Measurements from ENCODE around the gene TMPRSS12.
A peak's percentile ranks its signal among the peaks of the same experiment; 100 is the strongest.
"Not testable (repeated sequence)": the region's sequence is repeated elsewhere in the genome, so short reads cannot be mapped to it uniquely, and the experiment has no call there.

TMPRSS12 gene, protein sequence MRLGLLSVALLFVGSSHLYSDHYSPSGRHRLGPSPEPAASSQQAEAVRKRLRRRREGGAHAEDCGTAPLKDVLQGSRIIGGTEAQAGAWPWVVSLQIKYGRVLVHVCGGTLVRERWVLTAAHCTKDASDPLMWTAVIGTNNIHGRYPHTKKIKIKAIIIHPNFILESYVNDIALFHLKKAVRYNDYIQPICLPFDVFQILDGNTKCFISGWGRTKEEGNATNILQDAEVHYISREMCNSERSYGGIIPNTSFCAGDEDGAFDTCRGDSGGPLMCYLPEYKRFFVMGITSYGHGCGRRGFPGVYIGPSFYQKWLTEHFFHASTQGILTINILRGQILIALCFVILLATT

DNA sequence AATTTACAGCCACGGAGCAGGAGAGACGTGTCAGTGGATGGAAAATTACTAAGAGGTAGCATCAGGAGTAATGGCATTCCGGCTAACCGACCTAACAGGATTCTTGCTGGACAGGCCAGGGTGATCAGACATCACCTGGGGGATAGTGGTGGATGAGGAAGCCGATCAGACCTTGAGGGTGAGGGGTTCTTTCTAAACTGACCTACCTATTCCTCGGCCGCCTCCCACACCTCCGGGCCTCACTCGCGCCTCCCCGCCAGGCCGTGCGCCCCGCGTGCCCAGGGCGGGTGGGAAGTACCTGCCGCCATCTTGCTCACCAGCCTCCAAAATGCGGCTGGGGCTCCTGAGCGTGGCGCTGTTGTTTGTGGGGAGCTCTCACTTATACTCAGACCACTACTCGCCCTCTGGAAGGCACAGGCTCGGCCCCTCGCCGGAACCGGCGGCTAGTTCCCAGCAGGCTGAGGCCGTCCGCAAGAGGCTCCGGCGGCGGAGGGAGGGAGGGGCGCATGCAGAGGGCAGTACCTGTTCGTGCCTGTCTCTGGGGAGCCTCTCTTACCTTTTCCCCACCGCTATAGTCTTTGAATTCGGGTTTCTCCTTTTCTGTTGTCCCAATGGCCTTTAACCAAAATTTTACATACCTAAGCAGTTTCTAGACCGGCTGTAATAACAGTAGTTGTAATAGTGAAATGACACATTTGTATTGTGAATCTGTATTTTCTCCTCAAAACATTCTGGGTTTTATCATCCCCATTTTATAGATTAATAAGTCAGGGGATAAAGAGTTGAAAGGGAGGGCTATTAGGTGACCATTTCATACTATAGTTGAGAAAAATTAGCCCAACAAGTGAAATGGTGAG lies at the start of gene TMPRSS12:
TMPRSS12 (plus strand) TSS at position 290 of the 857 bp plus-strand sequence; CDS start at position 329, 39 bp downstream.
- no peak for DNase-seq

DNA sequence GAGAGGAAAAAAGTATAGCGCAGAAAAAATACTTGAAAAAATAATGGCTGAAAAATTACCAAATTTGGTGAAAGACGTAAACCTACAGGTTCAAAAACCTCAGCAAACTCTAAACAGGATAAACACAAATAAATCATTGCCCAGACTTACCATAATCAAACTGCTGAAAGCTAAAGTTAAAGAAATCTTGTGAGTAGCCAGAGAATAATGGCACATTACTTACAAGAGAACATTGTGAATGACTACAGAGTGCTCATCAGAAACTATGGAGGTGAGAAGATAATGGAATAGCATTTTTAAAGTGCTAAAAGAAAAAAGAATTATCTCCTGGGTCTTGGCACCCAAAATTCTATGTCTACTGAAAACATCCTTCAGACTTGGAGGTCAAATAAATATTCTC lies 42.8 kb upstream of the TMPRSS12 start:
- peak; percentile 0 for DNase-seq

DNA sequence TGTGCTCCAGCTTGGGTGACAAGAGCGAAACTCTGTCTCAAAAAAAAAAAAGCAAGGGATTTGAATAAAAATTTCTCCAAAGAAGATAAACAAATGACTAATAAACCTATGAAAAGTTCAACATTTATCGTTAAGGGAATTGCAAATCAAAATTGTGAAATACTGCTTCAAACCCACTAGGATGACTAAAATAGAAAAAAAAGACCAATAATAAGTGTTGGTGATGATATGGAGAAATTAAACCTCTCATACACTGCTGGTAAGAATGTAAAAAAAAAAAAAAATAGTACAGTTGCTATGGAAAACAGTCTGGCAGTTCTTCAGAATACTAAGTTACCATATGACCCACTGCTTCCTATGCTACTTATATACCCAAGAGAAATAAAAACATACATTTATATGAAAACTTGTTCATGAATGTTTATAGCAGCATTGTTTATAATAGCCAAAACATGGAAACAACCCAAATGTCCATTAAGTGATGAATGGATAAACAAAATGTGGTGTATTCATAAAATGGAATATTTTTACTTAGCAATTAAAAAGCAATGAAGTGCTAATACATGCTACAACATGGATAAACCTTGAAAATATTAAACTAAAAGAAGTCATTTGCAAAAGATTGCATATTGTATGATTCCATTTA lies 39.4 kb upstream of the TMPRSS12 start:
- no peak for DNase-seq

DNA sequence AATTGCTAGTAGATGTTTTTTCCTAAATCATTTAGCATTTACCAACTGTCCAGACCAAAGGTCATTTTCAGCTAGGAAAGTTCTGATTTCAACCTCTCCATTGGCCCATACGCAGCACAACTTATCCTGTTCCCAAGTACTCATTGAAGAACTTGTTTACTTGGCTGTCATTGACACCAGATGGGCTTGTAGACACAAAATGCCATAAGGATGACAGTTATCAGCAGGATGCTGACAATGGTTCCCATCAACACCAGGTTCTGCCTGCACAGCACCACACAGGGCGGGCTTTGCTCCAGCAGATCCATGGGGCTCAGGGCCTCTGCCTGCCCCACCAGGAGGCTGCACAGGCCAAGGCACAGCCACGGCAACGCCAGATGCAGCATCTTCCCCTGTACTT lies 36.5 kb upstream of the TMPRSS12 start:
- peak; percentile 52 for DNase-seq

DNA sequence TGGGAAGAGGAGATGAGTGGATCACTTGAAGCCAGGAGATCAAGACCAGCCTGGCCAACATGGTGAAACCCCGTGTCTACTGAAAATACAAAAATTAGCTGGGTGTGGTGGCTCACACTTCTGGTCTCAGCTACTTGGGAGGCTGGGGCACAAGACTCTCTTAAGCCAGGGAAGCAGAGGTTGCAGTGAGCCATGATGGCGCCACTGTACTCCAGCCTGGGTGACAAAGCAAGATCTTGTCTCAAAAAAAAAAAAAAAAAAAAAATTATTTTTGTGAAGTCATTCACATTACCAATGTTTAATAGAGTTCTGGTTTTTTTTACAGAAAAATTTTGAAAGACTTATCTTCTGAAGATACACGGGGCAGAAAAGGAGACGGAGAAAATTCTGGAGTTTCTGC lies 33.6 kb upstream of the TMPRSS12 start:
- not testable (repeated sequence) for DNase-seq

DNA sequence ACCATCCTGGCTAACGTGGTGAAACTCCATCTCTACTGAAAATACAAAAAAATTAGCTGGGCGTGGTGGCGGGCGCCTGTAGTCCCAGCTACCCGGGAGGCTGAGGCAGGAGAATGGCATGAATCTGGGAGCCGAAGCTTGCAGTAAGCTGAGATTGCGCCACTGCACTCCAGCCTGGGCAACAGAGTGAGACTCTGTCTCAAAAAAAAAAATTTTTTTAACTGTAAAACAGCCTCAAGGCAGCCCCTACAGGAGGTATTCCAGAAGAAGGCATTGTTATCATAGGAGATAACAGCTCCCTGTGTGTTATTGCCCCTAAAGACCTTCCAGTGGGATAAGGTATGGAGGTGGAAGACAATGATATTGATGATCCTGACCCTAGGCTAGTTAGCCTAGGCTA lies 27.8 kb upstream of the TMPRSS12 start:
- DNase-seq = not testable (repeated sequence)

DNA sequence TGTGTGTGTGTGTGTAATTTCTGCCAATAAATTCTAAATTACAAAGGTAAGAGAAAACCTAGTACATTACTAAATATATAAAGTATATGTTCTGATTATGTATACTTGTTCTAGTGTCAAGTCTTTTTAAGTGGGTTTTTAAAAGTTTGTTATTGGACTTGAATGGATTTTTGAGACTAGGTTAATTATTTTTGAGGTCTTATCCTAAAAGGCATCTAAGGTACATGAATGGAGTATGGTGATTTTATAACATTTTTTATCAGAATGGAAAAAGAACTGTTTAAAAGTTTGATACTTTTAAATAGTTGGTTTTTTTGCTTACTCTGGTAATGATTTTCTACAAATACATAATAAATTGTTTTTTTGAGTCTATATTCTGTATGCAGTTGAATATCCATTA lies 22.5 kb upstream of the TMPRSS12 start:
- no peak for DNase-seq

DNA sequence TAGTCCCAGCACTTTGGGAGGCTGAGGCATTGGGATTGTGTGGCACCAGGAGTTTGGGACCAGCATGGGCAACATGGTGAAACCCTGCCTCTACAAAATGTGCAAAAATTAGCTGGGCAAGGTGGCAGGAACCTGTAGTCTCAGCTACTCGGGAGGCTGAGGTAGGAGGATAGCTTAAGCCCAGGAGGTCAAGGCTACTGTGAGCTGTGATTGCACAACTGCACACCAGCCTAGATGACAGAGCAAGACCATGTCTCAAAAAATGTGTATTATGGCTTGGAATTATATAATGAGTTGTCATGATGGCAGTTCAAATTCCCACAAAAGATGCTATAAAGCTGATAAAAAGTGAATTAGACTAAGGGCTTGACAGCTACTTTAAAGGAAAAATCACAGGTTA lies 20.6 kb upstream of the TMPRSS12 start:
- DNase-seq = no peak

DNA sequence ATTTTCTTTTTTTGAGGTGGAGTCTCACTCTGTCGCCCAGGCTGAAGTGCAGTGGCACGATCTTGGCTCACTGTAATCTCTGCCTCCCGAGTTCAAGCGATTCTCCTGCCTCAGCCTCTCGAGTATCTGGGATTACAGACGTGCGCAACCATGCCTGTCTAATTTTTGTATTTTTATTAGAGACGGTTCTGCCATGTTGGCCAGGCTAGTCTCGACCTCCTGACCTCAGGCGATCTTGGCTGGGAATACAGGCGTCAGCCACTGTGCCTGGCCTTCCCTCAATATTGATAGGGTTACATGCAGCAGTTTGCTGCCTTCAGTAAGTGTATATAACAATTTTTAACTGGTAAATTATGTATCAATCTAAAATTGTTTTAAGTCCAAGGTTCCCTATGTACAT lies 19.0 kb upstream of the TMPRSS12 start:
- DNase-seq = not testable (repeated sequence)

DNA sequence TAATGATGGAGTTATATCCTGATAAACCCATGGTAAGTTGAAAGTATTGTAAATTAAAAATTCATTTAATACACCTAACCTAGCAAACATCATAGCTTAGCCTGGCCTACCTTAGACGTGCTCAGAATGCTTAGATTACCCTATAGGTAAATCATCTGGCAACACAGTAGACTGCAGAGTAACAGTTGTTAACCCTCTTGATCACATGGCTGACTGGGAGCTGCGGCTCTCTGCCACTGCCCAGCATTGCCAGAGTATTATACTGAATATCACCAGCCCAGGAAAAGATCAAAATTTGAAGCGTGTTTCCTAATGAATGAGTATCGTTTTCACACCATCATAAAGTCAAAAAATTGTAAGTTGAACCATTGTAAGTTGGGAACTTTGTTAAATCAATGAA lies 17.8 kb upstream of the TMPRSS12 start:
- DNase-seq = no peak

DNA sequence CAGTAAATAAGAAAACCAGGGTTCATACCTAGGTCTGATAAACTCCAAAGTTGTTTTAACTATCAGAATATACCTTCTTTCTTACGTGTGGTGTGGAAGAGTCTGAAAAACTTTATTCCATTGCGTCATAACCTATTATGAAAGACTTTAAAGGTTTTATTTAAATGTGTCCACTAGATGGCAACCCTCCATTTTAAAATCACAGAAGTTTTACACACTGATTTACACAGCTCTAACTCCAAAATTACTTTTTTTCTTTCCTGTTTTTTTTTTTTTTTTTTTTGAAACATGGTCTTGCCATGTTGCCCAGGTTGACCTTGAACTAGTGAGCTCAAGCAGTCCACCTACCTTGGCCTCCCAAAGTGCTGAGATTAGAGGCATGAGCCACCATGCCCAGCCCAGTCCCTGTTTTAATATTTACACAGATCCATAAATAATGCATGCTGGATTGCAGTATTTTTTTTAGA lies 17.3 kb upstream of the TMPRSS12 start:
- DNase-seq = peak; percentile 34

DNA sequence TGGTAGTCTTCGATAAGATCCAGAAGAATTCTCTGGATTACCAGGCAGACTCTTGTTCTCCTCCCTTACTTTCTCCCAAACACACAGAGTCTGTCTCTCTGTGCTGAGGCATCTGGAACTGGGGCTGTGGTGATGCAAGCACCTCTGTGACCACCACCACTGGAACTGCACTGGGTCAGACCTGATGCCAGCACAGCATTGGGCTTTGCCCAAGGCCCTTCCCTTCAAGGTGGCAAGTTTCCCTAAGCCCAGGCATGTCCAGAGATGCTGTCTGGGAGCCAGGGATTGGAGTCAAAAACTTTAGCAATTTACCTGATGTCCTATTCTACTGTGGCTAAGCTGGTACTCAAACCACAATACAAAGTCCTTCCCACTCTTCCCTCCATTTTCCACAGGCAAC lies 14.6 kb upstream of the TMPRSS12 start:
- DNase-seq = no peak

DNA sequence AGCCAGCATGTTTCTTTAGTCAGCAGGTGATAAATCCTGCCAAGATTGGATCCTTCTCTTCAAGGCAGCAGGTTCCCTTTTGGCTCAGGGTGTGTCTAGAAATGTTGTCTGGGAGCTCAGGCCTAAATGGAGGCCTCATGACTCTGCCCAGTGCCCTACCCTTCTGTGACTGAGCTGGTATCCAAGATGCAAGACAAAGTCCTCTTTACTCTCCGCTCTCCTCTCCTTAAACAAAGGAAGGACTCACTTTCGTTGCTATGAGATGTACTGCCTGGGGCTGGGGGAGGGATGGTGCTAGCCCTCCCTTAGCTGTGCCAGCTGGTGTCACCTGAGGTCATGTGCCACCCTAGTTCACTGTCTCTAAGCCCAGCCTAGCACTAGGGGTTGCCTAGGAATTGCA lies 13.8 kb upstream of the TMPRSS12 start:
- no peak for DNase-seq

DNA sequence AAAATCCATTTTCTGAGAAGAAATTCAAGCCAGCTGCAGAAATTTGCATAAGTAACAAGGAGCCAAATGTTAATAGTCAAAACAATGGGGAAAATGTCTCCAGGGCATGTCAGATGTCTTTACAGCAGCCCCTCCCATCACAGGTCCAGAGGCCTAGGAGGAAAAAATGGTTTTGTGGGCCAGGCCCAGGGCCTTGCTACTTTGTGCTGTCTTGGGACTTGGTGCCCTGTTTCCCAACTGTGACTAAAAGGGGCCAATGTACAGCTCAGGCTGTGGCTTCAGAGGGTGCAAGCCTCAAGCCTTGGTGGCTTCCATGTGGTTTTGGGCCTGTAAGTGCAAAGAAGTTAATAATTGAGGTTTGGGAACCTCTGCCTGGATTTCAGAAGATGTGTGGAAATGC lies 8.9 kb upstream of the TMPRSS12 start:
- not testable (repeated sequence) for DNase-seq

DNA sequence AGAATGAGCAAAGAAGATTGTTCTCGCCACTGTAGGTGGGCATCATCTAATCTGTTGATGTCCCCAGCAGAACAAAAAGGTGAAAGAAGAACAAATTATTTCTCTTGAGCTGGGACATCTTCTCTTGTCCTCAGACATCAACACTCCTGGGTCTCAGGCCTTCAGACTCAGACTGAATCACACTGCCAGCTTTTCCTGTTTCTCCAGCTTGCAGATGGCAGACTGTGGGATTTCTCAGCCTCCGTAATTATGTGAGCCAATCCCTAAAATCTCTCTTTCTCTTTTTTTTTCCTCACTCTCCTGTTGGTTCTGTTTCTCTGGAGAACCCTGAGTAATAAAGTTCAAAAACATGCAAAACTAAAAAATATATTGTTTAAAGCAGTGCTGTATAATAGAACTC lies 3.7 kb upstream of the TMPRSS12 start:
- DNase-seq = no peak

DNA sequence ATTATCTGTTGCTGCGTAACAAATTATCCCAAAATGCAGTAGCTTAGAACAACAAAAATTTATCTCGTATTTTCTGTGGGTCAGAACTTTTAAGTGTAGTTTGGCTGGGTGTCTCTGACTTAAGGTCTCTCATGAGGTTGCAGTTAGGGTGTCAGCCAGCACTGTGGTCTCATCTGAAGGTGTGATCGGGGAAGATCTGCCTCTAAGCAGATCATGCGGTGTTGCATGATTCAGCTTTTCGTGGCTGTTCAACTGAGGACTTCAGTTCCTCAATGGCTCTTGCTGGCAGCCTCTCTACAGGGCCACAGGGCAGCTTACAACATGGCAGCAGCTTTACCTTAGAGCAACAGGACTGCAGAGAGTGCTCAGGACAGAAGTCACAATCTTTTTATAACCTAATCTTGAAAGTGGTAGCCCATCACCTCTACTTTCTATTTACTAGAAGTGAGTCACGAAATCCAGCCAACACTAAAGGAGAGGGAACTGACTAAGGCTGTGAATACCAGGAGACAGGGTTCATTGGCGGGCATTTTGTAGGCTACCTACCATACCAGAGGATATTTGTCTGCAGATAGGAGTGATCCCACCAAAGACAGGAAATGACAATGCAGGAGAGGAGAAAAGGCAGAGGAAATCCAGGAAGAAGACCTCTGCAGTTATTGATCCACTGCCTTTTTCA lies 1.8 kb upstream of the TMPRSS12 start:
- DNase-seq = no peak

DNA sequence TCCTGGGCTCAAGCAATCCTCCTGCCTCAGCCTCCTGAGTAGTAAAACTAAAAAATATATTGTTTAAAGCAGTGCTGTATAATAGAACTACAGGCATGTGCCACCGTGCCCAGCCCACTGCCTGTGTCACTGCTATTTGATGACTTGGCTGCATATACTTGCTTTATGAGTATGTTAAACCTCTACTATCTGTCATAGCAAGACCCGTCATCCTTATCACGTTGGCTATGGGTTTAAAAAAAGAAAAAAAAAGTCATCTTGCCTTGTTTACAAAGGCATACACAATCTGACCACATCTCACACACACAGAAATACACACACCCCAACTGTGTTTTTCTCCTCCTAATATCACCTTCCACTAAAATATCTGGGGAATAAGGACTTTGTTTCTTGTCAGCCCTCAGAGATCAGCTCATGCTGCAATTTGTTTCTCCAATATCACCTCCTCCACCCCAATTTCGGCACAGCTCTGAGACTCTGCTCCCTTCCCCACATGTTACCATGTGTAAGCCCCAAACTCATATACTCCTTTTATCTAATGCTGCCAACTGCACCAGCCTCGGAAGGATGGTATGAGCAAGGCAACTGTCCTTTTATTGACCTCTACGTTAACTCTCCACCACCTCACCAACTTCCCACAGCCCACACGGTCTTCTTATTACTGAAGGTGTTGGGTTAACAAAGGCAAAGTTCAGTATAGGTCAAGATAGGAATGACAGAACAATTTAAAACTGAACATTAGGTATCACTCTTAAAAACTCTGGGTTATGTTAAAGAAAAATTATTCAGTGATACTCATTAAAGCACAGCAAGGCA lies 802 bp upstream of the TMPRSS12 start:
- DNase-seq = no peak

DNA sequence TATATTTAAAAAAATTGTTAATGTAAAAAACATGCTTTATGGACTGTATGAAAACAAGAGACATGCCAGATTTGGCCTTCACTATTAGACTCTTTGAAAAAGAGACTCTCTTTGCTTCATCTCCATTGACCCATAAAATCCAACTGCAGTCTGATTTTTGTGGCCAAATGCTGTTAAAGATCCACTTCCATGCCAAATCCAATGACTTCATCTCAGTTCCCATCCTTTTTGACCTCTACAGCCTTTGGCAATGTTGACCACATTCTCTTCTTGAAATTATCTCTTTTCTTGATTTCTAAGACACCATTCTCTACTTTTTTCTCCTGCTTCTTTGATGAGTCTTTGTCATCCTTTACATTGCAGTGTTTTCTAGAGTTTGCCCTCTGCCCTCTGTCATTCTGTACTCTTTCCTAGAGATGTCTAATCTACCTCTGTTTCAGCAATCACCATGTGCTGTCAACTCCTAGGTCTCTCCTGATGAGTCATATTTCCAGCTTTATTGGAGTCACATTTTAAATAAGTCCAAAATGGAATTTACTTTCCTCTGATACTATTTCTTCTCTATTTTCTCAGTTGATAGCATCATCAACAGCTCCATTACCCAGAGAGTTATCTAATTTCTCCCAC lies 2.4 kb downstream of the TMPRSS12 start:
- DNase-seq = no peak

DNA sequence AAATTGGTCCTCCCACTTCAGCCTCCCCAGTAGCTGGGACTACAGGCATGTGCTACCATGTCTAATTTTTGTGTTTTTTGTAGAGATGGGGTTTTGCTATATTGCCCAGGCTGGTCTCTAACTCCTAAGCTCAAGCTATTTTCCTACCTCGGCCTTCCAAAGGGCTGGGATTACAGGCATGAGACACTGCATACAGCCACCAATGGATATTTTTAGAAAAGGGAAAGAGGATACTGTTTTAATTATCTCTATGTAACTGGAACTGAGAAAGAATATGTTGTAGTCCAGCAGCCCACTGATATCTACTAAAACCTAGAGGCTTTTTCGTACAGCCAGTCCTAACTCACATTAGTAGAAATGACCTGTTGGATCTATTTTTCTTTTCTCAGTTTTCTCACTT lies 6.2 kb downstream of the TMPRSS12 start:
- no peak for DNase-seq

DNA sequence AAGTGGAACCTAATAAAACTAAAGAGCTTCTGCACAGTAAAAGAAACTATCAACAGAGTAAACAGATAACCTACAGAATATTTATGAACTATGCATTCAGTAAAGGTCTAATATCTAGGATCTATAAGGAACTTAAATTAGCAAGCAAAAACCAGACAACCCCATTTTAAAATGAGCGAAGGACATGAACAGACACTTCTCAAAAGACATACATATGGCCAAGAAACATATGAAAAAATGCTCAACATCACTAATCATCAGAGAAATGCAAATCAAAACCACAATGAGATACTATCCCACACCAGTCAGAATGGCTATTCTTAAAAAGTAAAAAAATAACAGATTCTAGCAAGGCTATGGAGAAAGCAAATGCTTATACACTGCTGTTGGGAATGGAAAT lies 12.5 kb downstream of the TMPRSS12 start:
- DNase-seq = not testable (repeated sequence)

DNA sequence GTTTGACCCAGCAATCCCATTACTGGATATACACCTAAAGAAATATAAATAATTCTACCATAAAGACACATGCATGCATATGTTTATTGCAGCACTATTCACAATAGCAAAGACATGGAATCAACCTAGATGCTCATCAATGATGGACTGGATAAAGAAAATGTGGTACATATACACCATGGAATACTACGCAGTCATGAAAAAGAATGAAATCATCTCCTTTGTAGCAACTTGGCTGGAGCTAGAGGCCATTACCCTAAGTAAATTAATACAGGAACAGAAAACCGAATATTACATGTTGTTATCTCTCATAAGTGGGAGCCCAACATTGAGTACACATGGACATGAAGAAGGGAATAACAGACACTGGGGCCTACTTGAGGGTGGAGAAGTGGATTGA lies 13.0 kb downstream of the TMPRSS12 start:
- not testable (repeated sequence) for DNase-seq
